NCI-H82 treated with DMSO at 0.1 percent for 48 hours (cell line): ENCODE results near the gene ZNF679.
"Not testable (repeated sequence)": the region's sequence is repeated elsewhere in the genome, so short reads cannot be mapped to it uniquely, and the experiment has no call there.

ENCODE experiments used
- DNase-seq: peaks from one replicate; lab custom pipeline; 2025; ENCODE audit not compliant: unreplicated experiment; lab: John Stamatoyannopoulos, UW

Gene ZNF679

DNA sequence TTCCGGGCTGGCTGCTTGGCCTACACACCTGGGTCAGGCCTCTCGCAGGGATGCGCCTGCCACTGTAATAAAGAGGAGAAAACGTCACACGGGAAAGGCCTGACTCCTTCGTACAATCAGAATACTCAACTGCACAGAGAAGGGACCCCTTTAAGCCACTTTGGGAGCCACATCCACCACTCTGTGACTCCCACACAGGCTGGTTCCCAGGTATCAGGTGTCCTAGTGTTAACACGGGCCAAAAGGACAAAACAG, 79.7 kb downstream of the ZNF679 start:
- DNase-seq, result no peak

DNA sequence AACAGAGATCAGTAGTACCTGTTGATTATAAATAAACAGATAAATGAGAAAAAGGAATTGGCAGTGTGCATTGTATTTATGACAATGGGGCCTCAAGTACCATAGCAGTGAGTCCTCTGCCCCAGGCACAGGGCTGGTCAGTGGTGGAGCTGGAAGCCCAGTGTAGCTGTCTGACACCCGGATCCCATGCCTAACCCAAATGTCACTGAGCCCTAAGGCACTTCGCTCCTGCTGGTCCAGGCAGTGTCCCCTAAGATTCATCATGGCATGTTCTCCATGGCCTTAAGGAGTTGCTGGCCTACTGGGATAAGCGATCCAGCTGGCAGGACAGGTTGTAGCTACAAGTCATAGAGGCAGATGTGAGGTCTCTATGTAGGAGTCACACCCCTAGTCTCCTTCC, 82.2 kb downstream of the ZNF679 start:
- DNase-seq, result no peak

DNA sequence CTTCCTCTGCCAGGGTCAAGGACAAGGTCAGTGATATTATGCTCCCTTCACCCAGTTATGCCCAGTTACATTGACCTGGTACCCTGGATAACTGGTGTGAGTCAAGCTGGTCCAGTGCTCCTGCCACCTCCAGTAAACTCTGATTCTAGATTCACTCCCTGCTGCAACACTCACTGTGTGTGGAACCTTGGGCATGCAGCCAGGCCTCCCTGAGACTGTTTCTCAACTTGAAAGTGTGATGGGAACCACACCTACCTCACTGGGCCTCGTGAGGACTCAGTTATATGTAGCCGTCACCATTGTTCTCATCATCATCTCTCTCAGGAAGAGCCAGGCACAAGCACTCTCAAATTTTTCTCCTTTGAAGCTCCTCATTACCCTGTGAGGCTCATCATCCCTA, 84.6 kb downstream of the ZNF679 start:
- DNase-seq, result no peak

DNA sequence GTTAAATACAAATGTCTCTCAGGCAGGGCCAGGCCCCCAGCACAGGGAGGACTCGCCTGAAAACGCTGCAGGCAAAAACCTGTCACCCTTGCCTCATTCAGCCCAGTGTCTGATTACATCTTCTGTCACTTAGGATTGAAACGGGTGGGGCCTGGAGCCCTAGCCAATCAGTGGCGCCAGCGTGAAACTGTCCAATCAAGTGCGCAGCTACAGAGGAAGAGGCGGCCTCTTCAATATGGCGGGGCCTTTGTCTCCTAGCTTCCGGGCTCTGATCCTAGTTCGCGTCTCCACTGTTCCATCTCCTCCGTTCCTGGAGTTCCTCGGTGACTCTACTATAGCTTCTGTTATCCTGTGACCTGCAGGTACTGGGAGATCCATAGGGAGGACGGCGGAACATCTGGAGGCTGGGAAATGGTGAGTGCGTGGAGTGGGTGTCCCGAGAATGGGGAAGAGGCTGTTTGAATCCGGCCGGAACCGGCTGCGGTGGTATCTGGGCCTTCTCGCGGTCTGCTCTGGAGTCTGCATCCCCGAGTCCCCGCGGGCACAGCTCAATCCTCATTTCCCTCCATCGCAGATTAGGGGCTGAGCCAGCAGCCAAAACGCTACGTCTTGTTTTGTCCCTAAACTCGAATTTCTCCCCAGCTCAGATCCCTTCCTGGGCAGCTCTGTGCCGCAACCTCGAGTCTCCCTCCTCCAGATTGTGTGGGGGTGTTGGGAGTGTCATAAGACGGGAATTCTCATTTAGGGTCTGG, 85.6 kb downstream of the ZNF679 start, which contains the start of gene ZNF736:
Gene ZNF736, plus strand, starts transcription at position 222 of the 752 bp plus-strand sequence. Its CDS starts 190 bp downstream, at position 412.
- DNase-seq, result peak; percentile 90

DNA sequence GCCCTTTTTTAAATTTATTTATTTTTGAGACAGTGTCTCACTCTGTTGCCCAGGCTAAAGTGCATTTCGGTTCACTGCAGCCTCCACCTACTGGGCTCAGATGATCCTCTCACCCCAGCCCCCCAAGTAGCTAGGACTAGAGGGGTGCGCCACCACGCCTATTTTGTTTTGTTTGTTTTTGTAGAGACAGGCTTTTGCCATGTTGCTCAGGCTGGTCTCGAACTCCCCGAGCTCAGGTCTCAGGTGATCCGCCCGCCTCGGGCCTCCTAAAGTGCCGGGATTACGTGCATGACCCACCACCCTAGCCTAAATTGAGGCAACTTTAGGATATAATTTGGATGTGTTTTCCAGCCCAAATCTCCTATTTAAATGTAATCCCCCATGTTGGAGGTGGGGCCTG, 86.3 kb downstream of the ZNF679 start:
- DNase-seq, result no peak

DNA sequence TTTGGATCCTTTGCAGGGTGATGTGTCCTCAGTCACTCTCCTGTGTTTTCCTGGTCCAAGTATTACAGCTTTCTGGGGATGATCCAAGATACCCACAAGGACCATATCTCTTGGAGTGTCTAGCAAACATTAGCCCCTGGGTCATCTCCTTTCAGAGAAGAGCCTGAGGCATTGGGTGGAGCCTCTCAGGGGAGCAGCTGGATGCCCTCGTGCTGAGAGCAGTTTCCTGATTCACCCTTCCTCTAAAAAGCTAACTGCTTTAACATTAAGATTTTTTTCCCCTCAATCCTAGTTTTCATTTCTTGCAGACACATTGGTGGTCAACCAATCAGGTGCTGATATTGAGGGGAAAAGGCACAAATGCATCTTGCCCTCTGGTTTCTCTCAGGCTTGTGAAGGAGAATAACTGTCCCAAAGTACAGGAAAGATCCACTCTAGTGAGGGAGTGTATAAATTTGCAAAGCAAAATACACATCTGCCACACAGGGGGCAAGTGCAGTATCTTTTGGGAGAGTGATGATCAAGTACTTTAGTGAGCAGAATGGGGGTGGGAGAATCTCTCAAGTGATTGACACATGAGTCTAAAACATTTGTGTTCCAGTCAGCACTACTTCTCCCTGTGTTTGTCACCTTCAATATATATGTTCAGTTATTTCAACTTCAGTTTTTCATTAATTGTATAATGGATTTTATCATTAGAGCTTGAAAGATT, 87.9 kb downstream of the ZNF679 start:
- DNase-seq, result not testable (repeated sequence)
